DOHH2 (cell line): Measurements from ENCODE around the gene HADHA.

Experiments
- EZH2phosphoT487 ChIP-seq: fragments of 200-600 bp; sonication (generic); IDR thresholded peaks from 2 replicates; pipeline ENCODE4 v1.6.1; 2017; ENCODE audit warnings: borderline replicate concordance, mild to moderate bottlenecking, antibody characterized with exemption, low read length, moderate library complexity, mixed read lengths
- TF ChIP-seq, protein P1 (sequence below): fragments of 200-600 bp; sonication (generic); IDR thresholded peaks from one replicate; pipeline ENCODE4 v1.5.1; 2014; ENCODE audit warnings: antibody characterized with exemption, mild to moderate bottlenecking, low read depth, low read length; ENCODE audit not compliant: poor library complexity, severe bottlenecking

DNA sequence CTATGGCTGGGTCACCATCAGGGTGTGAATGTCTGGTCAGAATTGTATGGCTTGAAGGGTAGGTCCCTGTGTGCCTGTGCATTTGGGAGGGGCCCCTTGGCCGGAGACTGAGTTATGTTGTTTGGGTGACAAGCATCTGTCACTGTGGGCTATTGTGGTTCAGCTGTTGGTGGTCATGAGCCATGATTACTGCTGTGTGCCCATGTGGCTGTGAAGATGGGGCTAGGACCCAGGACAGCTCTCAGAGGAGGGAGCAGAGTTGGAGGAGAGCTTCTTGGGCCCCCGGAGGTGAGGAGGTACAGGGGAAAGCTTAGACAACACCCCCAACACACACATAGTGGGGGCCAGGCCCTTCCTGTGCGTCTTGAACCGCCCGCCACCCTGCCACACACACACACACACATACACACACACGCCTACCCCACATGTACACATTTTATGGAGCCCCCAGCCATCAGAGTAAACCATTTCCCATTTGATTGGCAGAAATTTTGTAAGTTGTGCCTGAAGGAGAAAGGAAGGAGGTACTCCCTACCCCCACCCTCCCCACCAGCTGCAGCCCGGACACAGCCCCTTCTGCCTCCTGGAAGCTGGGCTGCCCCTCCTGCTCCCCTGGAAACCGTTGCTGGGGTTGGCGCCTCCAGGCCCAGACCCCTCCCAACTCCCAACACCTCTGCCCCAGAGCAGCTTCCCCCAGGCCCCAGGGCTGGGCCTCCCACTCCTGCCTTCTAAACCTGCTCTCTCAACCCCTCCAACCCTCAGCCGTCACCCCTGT, 69.6 kb downstream of the HADHA start:
- TF ChIP-seq, protein P1, sequence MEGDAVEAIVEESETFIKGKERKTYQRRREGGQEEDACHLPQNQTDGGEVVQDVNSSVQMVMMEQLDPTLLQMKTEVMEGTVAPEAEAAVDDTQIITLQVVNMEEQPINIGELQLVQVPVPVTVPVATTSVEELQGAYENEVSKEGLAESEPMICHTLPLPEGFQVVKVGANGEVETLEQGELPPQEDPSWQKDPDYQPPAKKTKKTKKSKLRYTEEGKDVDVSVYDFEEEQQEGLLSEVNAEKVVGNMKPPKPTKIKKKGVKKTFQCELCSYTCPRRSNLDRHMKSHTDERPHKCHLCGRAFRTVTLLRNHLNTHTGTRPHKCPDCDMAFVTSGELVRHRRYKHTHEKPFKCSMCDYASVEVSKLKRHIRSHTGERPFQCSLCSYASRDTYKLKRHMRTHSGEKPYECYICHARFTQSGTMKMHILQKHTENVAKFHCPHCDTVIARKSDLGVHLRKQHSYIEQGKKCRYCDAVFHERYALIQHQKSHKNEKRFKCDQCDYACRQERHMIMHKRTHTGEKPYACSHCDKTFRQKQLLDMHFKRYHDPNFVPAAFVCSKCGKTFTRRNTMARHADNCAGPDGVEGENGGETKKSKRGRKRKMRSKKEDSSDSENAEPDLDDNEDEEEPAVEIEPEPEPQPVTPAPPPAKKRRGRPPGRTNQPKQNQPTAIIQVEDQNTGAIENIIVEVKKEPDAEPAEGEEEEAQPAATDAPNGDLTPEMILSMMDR = no peak
- no peak for TF ChIP-seq EZH2phosphoT487
